Cardiac muscle cell (in vitro differentiated cells and primary cell): Measurements from ENCODE around the gene ARMC9. TPM values are rescaled to one million over a fixed set of nuclear protein-coding genes. Genes with fewer than 3 reads are reported as not detected.
A peak's percentile ranks its signal among the peaks of the same experiment; 100 is the strongest.

Source experiments
- DNase-seq, 2 donors: peaks; one replicate each; pipeline versions ENCODE4 v3.0.0 to v3.0.0-alpha.2; 2010 to 2017; ENCODE audit warnings: low read depth in 1 of 2, low spot score in 1 of 2
- H3K27ac ChIP-seq: fragments of 200-600 bp; sonication (generic); 2 replicates; pipeline ENCODE4 v1.5.1; 2016
- H3K27me3 ChIP-seq: fragments of 200-600 bp; sonication (generic); 2 replicates; pipeline ENCODE4 v1.6.0; 2016; ENCODE audit warnings: control low read depth
- H3K36me3 ChIP-seq: fragments of 200-600 bp; sonication (generic); 2 replicates; pipeline ENCODE4 v1.5.1; 2016; ENCODE audit warnings: control low read depth
- H3K4me1 ChIP-seq: fragments of 200-600 bp; sonication (generic); 2 replicates; pipeline ENCODE4 v1.8.1; 2017; ENCODE audit warnings: low read depth, mild to moderate bottlenecking, mixed run types
- H3K4me3 ChIP-seq: fragments of 200-600 bp; sonication (generic); 2 replicates; pipeline ENCODE4 v1.5.1; 2016; ENCODE audit warnings: mild to moderate bottlenecking
- H3K9me3 ChIP-seq: fragments of 200-600 bp; sonication (generic); 2 replicates; pipeline ENCODE4 v1.5.1; 2017; ENCODE audit warnings: low read depth, mild to moderate bottlenecking, control low read depth
- polyA plus RNA-seq: library from polyadenylated mRNA; unstranded; fragments of >200 nt; fragmentation: Nextera tagmentation; extraction: Ambion mirVana; gene quantifications from 2 replicates; pipeline ENCODE4 v1.2.1, GENCODE V29; 2016
- total RNA-seq: library from RNA; depleted of rRNA; stranded (reverse); fragments of >200 nt; gene quantifications from 2 replicates; pipeline ENCODE4 v1.2.3, GENCODE V29; 2016
- TF ChIP-seq, protein P1 (sequence below): IDR thresholded peaks from 2 replicates; pipeline ENCODE4 v1.5.1; 2012; ENCODE audit warnings: low read depth, mild to moderate bottlenecking, low read length

ARMC9 gene
- total and polyA plus RNA-seq, 2 experiments from 2014 or later = 27.4 to 30.0 TPM

DNA sequence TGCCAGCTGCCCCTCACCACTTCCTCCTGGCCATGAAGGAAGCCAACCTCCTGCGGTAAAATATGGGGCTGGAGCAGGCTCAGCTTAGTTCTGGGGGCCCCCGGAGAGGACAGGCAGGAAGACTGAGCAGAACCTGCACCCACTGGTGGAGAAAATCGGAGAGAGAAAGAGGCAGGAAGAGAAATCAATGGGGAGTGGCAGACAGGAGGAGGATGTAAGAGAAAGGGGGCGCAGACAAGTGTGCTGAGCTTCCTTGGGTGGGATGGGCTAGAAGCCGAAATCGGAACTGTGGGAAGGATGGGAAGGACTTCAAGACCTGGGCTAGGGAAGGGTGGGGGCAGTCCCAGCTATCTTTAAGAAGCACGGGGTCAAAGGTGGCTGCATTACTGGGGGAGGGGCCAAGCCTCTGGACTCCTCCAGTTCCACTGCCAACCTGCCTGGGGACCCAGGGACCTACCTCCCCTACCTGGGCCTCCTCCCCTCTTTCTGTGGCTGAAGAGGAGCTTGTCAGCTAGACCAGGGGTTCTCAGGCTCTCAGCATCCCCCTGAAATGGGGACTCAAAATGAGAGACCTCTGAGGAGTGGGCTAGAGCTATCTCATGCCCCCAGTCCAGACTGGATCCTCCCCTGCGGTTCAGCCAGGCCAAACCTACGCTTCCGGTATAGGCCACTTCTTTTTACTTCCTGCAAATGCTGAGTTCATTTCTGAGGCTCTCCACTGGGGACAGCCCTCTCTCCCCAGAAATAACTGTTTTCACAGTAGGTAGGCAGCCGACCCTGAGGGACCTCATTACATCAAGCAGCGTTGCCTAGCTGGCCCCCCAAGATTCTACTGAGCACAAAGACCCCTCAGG lies 163.5 kb downstream of the ARMC9 start:
- no peaks in the 10 kb centered on the region for H3K4me1 ChIP-seq
- H3K27ac ChIP-seq = no peak overlapping the region
- no peaks in the 10 kb centered on the region for H3K9me3 ChIP-seq
- no peaks in the 10 kb centered on the region for H3K36me3 ChIP-seq
- no peak overlapping the region for H3K4me3 ChIP-seq
- no peak for DNase-seq
- TF ChIP-seq, protein P1, sequence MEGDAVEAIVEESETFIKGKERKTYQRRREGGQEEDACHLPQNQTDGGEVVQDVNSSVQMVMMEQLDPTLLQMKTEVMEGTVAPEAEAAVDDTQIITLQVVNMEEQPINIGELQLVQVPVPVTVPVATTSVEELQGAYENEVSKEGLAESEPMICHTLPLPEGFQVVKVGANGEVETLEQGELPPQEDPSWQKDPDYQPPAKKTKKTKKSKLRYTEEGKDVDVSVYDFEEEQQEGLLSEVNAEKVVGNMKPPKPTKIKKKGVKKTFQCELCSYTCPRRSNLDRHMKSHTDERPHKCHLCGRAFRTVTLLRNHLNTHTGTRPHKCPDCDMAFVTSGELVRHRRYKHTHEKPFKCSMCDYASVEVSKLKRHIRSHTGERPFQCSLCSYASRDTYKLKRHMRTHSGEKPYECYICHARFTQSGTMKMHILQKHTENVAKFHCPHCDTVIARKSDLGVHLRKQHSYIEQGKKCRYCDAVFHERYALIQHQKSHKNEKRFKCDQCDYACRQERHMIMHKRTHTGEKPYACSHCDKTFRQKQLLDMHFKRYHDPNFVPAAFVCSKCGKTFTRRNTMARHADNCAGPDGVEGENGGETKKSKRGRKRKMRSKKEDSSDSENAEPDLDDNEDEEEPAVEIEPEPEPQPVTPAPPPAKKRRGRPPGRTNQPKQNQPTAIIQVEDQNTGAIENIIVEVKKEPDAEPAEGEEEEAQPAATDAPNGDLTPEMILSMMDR = no peak
- H3K27me3 ChIP-seq = no peaks in the 10 kb centered on the region

DNA sequence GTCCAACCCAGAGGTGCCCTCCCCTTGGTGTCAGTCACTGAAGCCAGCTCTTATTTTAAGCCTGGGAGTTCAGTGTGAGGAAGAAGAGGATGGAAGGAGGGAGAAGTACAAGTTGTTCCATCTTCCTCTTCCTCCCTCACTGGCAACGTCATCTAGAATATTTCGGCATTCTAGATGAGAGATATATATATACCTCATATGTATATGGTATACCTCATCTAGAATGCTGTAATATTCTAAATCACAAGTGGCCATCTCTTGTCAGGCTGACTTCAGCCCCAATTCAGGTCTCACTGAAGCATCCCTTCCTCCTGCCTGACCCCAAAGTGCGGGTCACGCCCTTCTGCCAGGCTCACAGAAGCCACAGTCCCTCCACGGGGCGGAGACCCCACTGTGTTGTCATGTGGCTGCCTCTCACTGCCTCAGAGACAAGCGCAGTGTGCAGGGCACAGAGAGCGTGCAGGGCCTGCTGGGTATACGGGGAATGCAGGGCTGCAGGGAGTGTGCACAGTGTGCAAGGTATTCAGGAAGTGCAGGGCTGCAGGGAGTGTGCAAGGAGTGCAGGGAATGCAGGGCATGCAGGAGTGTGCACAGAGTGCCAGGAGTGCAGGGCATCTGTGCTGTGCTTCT lies 164.2 kb downstream of the ARMC9 start:
- no peak for DNase-seq
- no peak overlapping the region for H3K27ac ChIP-seq
- H3K36me3 ChIP-seq = no peaks in the 10 kb centered on the region
- H3K9me3 ChIP-seq = no peaks in the 10 kb centered on the region
- no peaks in the 10 kb centered on the region for H3K27me3 ChIP-seq
- H3K4me3 ChIP-seq = no peak overlapping the region
- TF ChIP-seq, protein P1 = no peak
- H3K4me1 ChIP-seq = no peaks in the 10 kb centered on the region

DNA sequence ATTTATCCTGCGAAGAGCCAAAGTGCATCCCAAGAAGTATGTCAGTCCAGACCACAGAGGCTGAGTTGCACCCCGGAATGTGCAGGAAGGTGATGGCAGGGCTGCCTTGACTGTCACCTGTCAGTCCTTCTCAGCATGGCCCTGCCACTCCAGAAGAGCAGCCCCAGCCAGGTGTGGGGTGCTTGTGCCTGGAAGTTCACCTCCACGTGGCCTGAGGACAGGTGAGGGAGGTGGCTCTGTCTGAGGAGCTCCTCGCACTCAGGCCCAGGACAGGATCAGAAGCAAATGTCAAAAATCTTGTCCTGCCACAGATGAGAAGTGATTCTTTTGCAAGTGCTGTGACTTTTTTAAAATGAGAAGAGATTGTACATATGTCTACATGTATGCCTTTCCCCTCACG lies 165.6 kb downstream of the ARMC9 start:
- no peak overlapping the region for H3K4me3 ChIP-seq
- H3K9me3 ChIP-seq = no peaks in the 10 kb centered on the region
- TF ChIP-seq, protein P1 = no peak
- no peak for DNase-seq
- H3K4me1 ChIP-seq = no peaks in the 10 kb centered on the region
- no peaks in the 10 kb centered on the region for H3K36me3 ChIP-seq
- H3K27me3 ChIP-seq = no peaks in the 10 kb centered on the region
- no peak overlapping the region for H3K27ac ChIP-seq

DNA sequence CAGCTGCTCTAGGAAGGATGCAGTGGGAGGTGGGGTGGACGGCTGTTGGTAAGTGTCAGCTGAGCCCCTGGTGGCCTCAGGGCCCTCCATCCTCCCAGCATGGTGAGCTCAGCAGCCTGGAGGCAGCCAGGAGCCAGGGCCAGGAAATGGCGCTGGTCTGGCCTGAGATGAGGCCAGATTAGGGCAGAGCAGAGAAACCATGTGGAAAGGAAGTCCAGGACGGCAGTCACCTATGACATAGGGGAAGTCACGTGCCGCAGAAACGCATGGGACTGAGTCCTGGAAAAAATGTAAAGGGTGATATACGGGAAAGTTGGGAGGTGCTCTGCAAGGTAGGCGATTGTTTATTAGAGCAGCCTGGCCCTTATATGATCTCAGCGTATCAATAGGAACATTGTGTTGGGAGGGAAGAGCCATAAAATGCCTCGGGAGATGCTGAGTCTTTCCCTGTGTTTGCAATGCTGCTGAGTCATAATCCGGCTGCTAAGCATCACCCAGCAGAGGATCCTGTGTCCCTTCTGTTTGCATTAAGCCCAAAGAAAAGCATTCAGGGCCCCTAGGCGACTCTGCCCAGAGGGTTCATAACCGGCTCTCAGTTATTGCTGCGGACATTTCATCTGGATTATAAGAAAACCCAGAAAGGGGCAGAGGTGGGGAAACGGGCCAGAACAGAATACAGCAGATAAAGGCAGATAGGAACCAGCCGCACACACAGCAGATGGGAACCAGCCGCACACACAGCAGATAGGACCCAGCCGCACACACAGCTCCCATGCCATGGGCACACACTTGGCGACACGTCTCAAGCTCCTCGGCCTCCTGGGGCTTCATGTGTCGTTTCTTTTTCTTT lies 166.8 kb downstream of the ARMC9 start:
- Histone ChIP-seq H3K9me3 (no peaks in the 10 kb centered on the region), H3K4me1 (peaks cover 10% of the 10 kb centered on the region), H3K36me3 (no peaks in the 10 kb centered on the region), H3K27me3 (no peaks in the 10 kb centered on the region), H3K27ac (no peak overlapping the region), H3K4me3 (no peak overlapping the region)
- TF ChIP-seq, protein P1 = no peak
- DNase-seq = peak in 1 of 2 donors; percentile 77

DNA sequence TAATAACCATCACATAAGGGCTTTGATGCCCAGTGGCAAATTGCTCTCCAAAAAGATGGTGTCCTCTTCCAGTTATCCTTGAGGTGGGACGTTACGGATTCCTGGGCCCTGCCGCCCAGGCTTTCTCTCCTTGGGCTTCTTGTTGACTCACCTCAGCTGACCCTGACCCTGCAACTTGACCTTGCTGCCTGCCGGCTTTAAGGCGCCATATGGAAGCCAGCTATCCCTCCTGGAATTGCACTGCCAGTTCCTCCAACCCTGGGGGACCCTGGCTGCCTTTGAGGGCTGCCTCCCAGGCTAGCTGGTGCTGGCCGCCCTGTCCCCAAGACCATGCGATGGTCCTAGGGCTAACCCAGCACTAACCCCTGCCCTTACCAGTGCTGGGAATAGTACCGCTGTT lies 168.7 kb downstream of the ARMC9 start:
- no peaks in the 10 kb centered on the region for H3K36me3 ChIP-seq
- no peak overlapping the region for H3K4me3 ChIP-seq
- H3K27me3 ChIP-seq = no peaks in the 10 kb centered on the region
- H3K27ac ChIP-seq = no peak overlapping the region
- no peaks in the 10 kb centered on the region for H3K9me3 ChIP-seq
- TF ChIP-seq, protein P1 = no peak
- DNase-seq = no peak
- peaks cover 14% of the 10 kb centered on the region for H3K4me1 ChIP-seq
